HCT116 (cell line): Measurements from ENCODE around the gene PPP3R1.
A peak's percentile ranks its signal among the peaks of the same experiment; 100 is the strongest.

Experiments
- CEBPB ChIP-seq: IDR thresholded peaks from 2 replicates; pipeline ENCODE4 v1.6.1; 2012; ENCODE audit warnings: low read depth
- EZH2 ChIP-seq: fragments of 200-600 bp; sonication (generic); IDR thresholded peaks from 2 replicates; pipeline ENCODE4 v1.6.1; 2017; ENCODE audit warnings: antibody characterized with exemption, mixed run types
- JUND ChIP-seq: IDR thresholded peaks from 2 replicates; pipeline ENCODE4 v1.6.1; 2012
- POLR2A ChIP-seq: IDR thresholded peaks from 2 replicates; pipeline ENCODE4 v1.7.0; 2011; ENCODE audit warnings: borderline replicate concordance; ENCODE audit not compliant: insufficient read depth, insufficient read length; ENCODE audit errors: extremely low read depth
- POLR2AphosphoS5 ChIP-seq: IDR thresholded peaks from 2 replicates; pipeline ENCODE4 v1.6.1; 2011; ENCODE audit warnings: mild to moderate bottlenecking, low read depth, low read length, moderate library complexity
- RAD21 ChIP-seq: IDR thresholded peaks from 2 replicates; pipeline ENCODE4 v1.6.1; 2012; ENCODE audit warnings: low read depth, mild to moderate bottlenecking
- SP1 ChIP-seq: IDR thresholded peaks from 2 replicates; pipeline ENCODE4 v1.6.1; 2012; ENCODE audit warnings: low read depth
- SRF ChIP-seq: IDR thresholded peaks from 2 replicates; pipeline ENCODE4 v1.6.1; 2012; ENCODE audit warnings: low read depth
- YY1 ChIP-seq: IDR thresholded peaks from 2 replicates; pipeline ENCODE4 v1.6.1; 2011; ENCODE audit warnings: low read length, low read depth, moderate library complexity, mild to moderate bottlenecking; ENCODE audit not compliant: insufficient replicate concordance; ENCODE audit errors: extremely low read depth
- ZFX ChIP-seq: fragments of 450-650 bp; IDR thresholded peaks from 2 replicates; pipeline ENCODE4 v1.6.1; 2017
- ZNF274 ChIP-seq: fragments of 200-500 bp; sonication (Bioruptor generic); IDR thresholded peaks from 2 replicates; pipeline ENCODE4 v1.6.1; 2014; ENCODE audit warnings: mild to moderate bottlenecking, low read depth, low read length, inconsistent platforms
- TF ChIP-seq, protein P1 (sequence below), 3 experiments: fragments of 200-600 bp in 1 of 3; sonication (generic) in 1 of 3; IDR thresholded peaks in 2 of 3; conservative IDR thresholded peaks in 1 of 3; 2 replicates each; pipeline ENCODE4 v1.5.1; 2012 to 2017; ENCODE audit warnings: low read depth in 2 of 3, low read length in 2 of 3, antibody characterized with exemption in 1 of 3, borderline replicate concordance in 1 of 3, control low read depth in 1 of 3, mild to moderate bottlenecking in 1 of 3, mixed read lengths in 1 of 3, mixed run types in 1 of 3, moderate library complexity in 1 of 3; ENCODE audit not compliant: insufficient read depth in 1 of 3
- TF ChIP-seq, protein P2 (sequence below): IDR thresholded peaks from 2 replicates; pipeline ENCODE4 v1.6.1; 2012; ENCODE audit warnings: low read depth
- TF ChIP-seq, protein P3 (sequence below): IDR thresholded peaks from 2 replicates; pipeline ENCODE4 v1.6.1; 2012

DNA sequence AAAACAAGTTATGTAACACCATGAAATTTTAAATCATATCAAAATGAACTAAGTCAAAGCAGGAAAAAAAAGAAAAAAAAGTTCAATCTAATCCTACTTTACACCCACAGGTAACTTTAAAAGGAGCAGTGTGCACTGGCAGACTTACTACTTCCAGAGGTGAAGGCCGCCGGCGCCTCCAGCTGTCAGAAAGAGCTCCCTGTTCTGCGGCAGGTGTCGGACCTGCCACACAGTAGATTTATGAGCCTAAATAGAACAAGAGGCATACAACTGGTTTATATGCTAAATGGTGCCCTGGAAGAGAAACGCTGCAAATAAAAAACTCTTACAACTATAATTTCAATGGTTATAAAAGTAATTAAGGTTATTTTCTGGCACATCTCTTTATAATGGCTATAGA is 117.8 kb downstream of the PPP3R1 start:
- TF ChIP-seq, protein P1, sequence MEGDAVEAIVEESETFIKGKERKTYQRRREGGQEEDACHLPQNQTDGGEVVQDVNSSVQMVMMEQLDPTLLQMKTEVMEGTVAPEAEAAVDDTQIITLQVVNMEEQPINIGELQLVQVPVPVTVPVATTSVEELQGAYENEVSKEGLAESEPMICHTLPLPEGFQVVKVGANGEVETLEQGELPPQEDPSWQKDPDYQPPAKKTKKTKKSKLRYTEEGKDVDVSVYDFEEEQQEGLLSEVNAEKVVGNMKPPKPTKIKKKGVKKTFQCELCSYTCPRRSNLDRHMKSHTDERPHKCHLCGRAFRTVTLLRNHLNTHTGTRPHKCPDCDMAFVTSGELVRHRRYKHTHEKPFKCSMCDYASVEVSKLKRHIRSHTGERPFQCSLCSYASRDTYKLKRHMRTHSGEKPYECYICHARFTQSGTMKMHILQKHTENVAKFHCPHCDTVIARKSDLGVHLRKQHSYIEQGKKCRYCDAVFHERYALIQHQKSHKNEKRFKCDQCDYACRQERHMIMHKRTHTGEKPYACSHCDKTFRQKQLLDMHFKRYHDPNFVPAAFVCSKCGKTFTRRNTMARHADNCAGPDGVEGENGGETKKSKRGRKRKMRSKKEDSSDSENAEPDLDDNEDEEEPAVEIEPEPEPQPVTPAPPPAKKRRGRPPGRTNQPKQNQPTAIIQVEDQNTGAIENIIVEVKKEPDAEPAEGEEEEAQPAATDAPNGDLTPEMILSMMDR (IDR thresholded peaks at IDR 0.05 in 2 of 3, conservative IDR thresholded peaks at IDR 0.05 in 1 of 3; ENCODE audit: borderline replicate concordance in 1 of 3, insufficient read depth in 1 of 3, low read depth in 2 of 3, low read length in 2 of 3), result 0 out of 6 replicates have a peak, but pooled peaks of 1 of the 3 experiments have one; percentile 19
- TF ChIP-seq, protein P2, sequence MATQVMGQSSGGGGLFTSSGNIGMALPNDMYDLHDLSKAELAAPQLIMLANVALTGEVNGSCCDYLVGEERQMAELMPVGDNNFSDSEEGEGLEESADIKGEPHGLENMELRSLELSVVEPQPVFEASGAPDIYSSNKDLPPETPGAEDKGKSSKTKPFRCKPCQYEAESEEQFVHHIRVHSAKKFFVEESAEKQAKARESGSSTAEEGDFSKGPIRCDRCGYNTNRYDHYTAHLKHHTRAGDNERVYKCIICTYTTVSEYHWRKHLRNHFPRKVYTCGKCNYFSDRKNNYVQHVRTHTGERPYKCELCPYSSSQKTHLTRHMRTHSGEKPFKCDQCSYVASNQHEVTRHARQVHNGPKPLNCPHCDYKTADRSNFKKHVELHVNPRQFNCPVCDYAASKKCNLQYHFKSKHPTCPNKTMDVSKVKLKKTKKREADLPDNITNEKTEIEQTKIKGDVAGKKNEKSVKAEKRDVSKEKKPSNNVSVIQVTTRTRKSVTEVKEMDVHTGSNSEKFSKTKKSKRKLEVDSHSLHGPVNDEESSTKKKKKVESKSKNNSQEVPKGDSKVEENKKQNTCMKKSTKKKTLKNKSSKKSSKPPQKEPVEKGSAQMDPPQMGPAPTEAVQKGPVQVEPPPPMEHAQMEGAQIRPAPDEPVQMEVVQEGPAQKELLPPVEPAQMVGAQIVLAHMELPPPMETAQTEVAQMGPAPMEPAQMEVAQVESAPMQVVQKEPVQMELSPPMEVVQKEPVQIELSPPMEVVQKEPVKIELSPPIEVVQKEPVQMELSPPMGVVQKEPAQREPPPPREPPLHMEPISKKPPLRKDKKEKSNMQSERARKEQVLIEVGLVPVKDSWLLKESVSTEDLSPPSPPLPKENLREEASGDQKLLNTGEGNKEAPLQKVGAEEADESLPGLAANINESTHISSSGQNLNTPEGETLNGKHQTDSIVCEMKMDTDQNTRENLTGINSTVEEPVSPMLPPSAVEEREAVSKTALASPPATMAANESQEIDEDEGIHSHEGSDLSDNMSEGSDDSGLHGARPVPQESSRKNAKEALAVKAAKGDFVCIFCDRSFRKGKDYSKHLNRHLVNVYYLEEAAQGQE, result no peak
- TF ChIP-seq ZNF274 (no peak), YY1 (no peak), CEBPB (no peak), ZFX (no peak), POLR2A (no peak), EZH2 (no peak), SRF (no peak), JUND (no peak), SP1 (no peak), POLR2AphosphoS5 (no peak), RAD21 (no peak)
- TF ChIP-seq, protein P3, sequence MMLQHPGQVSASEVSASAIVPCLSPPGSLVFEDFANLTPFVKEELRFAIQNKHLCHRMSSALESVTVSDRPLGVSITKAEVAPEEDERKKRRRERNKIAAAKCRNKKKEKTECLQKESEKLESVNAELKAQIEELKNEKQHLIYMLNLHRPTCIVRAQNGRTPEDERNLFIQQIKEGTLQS, result no peak
